Measurements from ENCODE around the gene PPM1H.
A peak's percentile ranks its signal among the peaks of the same experiment; 100 is the strongest.

Gene PPM1H

GRCh38 chr12:62866451-62867082, 68.4 kb downstream of the PPM1H start:
- FAIRE-seq, result no peak

GRCh38 chr12:62865937-62866336, 69.0 kb downstream of the PPM1H start:
- no peak for FAIRE-seq

- no peak for FAIRE-seq
Observed at GRCh38 chr12:62865065-62865464, 69.9 kb downstream of the PPM1H start.

- FAIRE-seq, result no peak
Observed at GRCh38 chr12:62862259-62862881, 72.6 kb downstream of the PPM1H start.

- FAIRE-seq, result no peak
Observed at GRCh38 chr12:62861586-62861985, 73.4 kb downstream of the PPM1H start.

GRCh38 chr12:62860501-62861411, 74.2 kb downstream of the PPM1H start:
- no peak for FAIRE-seq

- no peak for FAIRE-seq
Observed at GRCh38 chr12:62860020-62860419, 74.9 kb downstream of the PPM1H start.

GRCh38 chr12:62859321-62859737, 75.6 kb downstream of the PPM1H start:
- FAIRE-seq, result no peak

DNA sequence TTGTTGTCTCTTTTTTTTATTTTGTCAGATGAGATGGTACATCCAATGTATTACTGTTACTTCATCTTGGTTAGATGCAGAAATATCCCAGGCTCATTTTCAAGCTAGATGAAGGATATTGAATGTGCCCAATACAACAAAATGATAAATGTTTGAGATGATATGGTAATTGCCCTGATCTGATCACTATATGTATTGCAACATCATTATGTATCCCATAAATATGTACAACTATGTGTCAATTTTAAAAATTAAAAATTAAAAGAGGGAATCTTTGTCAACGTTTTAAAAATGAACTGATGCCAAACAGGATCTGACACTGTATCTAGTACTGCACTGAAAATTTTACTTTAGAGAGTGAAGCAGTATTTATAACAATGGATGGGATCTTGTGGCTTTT, 78.5 kb downstream of the PPM1H start:
- no peak for FAIRE-seq

GRCh38 chr12:62854024-62854423, 80.9 kb downstream of the PPM1H start:
- FAIRE-seq, result no peak

DNA sequence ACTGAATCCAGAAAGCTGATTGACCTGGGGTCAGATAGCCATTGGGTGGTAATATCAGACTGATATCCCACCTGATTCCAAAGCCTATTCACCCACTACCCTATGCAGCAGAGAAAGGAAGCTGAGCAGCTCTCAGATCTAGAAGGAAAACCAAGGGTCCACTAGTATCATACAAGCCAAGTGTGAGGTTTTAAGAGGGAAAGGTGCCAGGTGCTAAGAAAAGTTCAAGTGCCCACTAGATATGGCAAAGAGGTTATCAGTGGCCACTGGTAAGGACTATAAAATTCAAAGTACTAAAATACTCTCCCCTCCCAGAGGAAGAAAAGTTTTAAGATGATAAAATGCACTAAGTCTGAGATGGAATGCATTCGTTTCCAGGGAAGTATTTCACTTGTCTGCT, 85.6 kb downstream of the PPM1H start:
- no peak for FAIRE-seq

DNA sequence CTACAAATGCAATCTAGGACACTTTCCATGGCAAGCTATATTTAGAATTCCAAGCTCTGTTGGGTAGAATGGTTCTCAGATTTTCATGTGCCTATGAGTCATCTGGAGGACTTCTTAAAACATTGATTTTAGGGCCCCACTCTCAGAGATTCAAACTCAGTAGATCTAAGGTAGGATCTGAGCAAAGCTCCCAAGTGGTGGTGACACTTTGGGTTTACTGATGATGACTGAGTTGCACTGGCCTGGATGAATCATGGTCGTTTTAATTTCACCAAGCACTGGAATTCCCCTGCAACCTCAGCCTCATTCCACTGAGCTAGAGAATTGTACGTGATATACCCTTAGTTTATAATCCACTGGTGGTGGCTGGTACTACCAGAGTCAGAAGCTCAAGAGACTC, 86.5 kb downstream of the PPM1H start:
- FAIRE-seq, result no peak

DNA sequence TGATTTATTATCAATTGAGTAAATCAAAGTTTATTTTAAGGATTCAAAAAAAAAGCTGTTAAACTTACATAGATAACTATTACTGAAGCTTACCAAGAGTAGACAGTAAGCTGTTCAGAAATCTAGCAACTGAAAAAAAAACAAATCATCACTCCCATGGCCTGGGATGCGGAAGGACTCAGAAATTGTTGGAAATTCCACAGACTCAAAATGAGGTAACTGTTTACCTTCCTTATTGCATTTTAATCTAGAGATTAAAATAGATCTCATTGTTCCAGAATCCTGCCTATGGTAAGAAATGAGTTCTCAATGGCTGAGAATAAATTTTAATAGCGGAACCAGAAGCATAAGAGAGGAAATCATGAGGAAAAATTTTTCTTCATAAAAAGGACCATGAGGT, 87.2 kb downstream of the PPM1H start:
- FAIRE-seq, result no peak

GRCh38 chr12:62846491-62846890, 88.5 kb downstream of the PPM1H start:
- no peak for FAIRE-seq

DNA sequence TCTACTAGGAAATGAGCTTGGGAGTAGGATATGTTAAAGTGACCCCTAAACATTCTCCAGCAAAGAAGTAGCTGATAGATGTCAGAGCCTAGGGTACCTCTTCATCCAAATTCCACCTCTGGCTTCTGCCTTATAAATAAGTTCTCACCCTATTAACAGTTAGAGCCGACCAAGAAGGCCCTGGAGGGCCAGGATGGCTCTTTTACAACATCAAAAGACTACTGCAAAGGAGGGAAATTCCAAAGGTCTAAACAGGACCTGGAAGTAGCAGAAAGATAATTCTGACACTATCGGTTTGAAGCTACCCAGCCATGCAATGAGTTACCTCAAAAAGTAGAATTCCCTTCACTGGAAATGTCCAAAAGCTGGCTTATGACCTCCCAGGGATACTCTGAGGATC, 90.0 kb downstream of the PPM1H start:
- FAIRE-seq, result no peak

- peak; percentile 41 for FAIRE-seq
Observed at GRCh38 chr12:62843716-62844115, 91.2 kb downstream of the PPM1H start.

GRCh38 chr12:62841846-62842245, 93.1 kb downstream of the PPM1H start:
- no peak for FAIRE-seq

DNA sequence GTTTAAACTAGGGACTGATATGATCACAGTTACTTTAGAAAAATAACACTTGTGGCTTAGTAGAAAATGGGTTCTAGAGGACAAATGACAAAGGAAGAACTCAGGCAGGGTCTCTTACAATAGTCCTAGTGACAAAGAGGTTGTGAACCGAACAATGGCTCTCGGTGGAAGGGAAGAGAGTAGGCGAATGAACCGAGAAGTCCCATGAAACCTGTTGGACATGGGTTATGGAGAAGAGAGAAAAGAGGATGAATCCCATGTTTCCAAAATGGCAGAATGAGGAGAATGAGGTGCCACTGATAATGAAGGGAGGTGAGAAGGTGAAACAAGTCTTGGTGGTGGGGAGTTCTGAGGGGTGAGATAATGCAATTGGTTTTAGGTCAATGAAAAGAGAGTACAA, 94.1 kb downstream of the PPM1H start:
- FAIRE-seq, result no peak

- no peak for FAIRE-seq
Observed at GRCh38 chr12:62839869-62840660, 94.9 kb downstream of the PPM1H start.

DNA sequence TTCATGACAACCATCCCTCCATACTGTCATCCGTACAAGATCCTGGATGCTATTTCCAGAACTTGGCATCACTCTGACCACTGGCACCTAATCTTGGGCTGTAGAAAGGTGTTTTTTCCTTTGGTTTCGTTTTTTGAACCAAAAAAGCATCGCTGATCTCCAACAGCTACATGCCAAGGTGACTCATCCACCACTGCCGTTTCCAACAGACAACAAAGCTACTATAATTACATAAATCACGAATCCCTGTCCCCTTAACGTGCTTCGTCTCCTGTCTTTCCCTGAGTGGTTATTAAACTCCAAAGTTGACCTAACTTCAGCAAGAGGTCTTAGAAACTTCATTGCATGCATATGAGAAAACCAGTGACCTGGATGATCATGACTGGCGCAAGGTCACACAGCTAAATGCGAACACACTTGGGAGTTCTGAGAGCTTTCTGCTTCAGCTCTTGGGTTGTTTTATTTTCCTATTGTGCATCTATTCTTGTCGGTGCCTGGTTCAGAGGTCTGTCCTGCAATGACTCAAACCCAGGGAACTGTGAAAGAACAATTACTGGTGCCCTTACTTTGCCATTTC, 99.9 kb downstream of the PPM1H start:
- FAIRE-seq, result no peak

- FAIRE-seq, result no peak
Observed at GRCh38 chr12:62834406-62834805, 100.5 kb downstream of the PPM1H start.

DNA sequence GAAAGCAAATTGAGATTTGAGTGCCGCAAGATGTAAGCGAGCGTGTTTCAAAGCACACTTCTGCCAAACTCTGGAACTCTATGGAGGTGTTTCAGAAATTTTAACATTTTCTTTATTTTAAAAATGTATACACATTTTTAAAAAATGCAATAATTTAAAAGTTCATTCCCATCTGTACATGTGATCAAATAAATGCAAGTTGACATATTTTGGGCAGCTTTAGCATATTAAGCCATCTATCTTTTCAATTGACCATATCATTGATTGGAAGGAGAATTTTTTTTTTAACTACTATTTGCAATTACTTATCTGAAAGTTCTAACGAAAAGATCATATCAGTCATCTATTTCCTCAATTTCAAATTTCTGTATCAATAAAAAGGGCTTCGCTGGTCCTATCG, 101.3 kb downstream of the PPM1H start:
- no peak for FAIRE-seq

DNA sequence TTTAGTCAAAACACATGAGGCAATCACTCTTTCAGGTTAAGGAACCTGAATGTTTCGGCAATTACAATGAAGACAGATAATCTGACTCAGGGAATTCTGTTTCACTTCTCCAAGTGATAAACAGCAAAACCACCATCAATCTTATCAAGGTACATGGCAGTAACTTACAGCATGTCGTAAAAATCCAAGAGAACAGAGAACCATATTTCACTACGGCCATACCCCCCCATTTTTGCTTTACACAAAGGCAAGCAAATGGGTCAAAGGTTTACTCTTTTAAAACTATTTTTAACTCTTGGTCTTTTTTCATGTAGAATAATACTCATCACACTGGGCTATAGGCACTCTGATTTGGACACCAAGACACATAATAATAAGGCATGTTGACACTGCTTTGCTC, 102.4 kb downstream of the PPM1H start:
- no peak for FAIRE-seq
